ENCODE results near the gene TEFM.
"Not testable (repeated sequence)": the region's sequence is repeated elsewhere in the genome, so short reads cannot be mapped to it uniquely, and the experiment has no call there.

TEFM gene

DNA sequence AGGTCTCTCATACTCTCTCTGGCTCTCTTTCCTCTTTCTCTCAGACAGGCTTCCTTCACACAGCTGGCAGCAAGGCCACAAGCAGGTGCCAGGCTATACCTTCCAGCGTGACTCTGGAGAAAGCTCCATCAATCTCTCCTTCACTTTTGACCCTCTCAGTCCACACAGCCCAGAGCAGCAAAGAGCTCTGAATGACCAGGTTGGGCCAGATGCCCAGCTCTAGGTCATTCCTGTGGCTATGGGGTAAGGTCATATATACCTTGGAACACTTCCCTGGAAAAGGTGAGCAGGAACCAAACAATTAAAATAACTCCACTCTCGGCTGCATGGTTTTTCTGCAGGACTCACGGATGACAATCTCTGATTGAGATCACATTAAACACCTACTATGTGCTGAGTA lies 24.5 kb upstream of the TEFM start:
- H3K4me1 ChIP-seq (ENCODE audit: control insufficient read depth, insufficient read depth, low read length): no peaks in the 10 kb centered on the region
- H3K4me3 ChIP-seq (ENCODE audit: low read length): no peak overlapping the region
- H3K4me2 ChIP-seq (ENCODE audit: low read length): no peak overlapping the region
- peaks cover 37% of the 10 kb centered on the region for H3K27me3 ChIP-seq (ENCODE audit: control insufficient read depth, insufficient read depth, low read length)
- no peaks in the 10 kb centered on the region for H3K9me3 ChIP-seq (replicated peaks; ENCODE audit: low read length)
- no peak overlapping the region for H3K9ac ChIP-seq (ENCODE audit: low read depth, low read length)
- H3K36me3 ChIP-seq (ENCODE audit: insufficient read depth, low read length): no peaks in the 10 kb centered on the region

DNA sequence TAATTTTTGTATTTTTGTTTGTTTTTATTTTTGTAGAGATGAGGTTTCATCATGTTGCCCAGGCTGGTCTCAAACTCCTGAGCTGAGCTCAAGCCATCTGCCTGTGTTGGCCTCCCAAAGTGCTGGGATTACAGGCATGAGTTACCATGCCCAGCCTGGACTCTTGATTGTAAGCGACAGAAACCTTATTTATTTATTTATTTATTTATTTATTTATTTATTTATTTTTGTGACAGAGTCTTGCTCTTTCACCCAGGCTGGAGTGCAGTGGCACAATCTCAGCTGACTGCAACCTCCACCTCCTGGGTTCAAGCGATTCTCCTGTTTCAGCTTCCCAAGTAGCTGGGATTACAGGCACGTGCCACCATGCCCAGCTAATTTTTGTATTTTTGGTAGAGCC lies 23.8 kb upstream of the TEFM start:
- H3K9me3 ChIP-seq (replicated peaks; ENCODE audit: low read length); H3K9ac ChIP-seq (ENCODE audit: low read depth, low read length); H3K4me1 ChIP-seq (ENCODE audit: control insufficient read depth, insufficient read depth, low read length); H3K36me3 ChIP-seq (ENCODE audit: insufficient read depth, low read length); H3K4me3 ChIP-seq (ENCODE audit: low read length); H3K4me2 ChIP-seq (ENCODE audit: low read length): not testable (repeated sequence)
- peaks cover 37% of the 10 kb centered on the region for H3K27me3 ChIP-seq (ENCODE audit: control insufficient read depth, insufficient read depth, low read length)

DNA sequence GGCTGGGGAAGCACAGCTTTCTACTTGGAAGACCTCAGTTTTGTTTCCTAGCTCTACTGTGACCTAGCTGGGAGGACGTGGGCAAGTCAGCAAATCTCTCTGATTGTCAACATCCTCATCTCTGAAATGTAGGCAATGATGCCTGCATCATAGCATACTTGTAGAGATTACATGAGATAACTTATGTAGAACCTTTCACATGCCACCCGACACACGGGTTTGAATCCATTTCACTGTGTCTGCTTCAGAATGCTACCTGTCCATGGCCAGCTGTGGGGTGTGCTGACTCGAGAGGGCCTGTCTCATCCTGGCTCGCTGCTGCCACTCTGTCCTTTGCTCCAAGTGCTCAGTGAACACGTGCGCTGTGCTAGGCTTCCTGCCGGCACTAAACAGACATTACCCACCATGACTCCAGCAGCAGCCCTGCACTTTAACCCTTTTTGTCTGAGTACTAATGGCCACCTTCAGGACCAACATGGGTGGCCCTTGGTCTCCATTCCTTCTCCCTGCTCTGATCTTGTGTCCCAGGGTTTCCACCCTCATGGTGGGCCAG lies 23.1 kb upstream of the TEFM start:
- no peaks in the 10 kb centered on the region for H3K36me3 ChIP-seq (ENCODE audit: insufficient read depth, low read length)
- H3K27me3 ChIP-seq (ENCODE audit: control insufficient read depth, insufficient read depth, low read length): peaks cover 43% of the 10 kb centered on the region
- no peaks in the 10 kb centered on the region for H3K9me3 ChIP-seq (replicated peaks; ENCODE audit: low read length)
- no peak overlapping the region for H3K4me2 ChIP-seq (ENCODE audit: low read length)
- H3K4me1 ChIP-seq (ENCODE audit: control insufficient read depth, insufficient read depth, low read length): no peaks in the 10 kb centered on the region
- no peak overlapping the region for H3K4me3 ChIP-seq (ENCODE audit: low read length)
- H3K9ac ChIP-seq (ENCODE audit: low read depth, low read length): no peak overlapping the region

DNA sequence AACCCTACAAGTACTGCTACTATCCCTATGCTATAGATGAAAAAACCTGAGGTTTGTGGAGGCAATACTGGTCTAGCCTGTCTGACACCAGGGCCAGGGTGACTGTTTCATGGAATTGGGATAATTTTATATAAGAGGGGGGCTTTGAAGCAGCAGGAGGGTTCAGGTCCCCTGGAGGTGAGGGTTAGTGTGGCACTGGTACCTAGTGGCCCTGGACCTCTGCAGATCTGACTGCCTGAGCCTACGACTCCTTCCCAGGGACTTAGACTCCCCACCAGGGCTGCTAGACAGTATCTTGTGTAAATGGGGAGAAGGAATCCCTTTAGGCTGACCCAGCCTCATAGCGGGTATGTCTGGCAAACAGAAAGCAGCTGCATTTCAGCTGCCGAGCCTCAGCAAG lies 22.5 kb upstream of the TEFM start:
- Histone ChIP-seq H3K4me2 (ENCODE audit: low read length) (no peak overlapping the region), H3K4me1 (ENCODE audit: control insufficient read depth, insufficient read depth, low read length) (no peaks in the 10 kb centered on the region), H3K27me3 (ENCODE audit: control insufficient read depth, insufficient read depth, low read length) (peaks cover 44% of the 10 kb centered on the region), H3K4me3 (ENCODE audit: low read length) (no peak overlapping the region), H3K36me3 (ENCODE audit: insufficient read depth, low read length) (no peaks in the 10 kb centered on the region), H3K9ac (ENCODE audit: low read depth, low read length) (no peak overlapping the region), H3K9me3 (replicated peaks; ENCODE audit: low read length) (no peaks in the 10 kb centered on the region)

DNA sequence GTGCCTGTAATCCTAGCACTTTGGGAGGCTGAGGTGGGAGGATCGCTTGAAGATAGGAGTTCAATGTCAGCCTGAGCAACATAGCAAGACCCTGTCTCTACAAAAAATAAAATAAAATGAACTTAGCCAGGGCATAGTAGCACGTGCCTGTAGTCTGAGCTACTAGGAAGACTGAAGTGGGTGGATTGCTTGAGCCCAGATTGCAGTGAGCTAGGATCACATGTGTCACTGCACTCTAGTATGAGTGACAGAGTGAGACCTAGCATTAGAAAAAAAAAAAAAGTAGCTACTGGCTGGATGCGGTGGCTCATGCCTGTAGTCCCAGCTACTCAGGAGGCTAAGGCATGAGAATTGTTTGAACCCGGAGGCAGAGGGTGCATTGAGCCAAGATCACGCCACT lies 21.7 kb upstream of the TEFM start:
- no peak overlapping the region for H3K4me2 ChIP-seq (ENCODE audit: low read length)
- no peak overlapping the region for H3K9ac ChIP-seq (ENCODE audit: low read depth, low read length)
- no peaks in the 10 kb centered on the region for H3K9me3 ChIP-seq (replicated peaks; ENCODE audit: low read length)
- peaks cover 48% of the 10 kb centered on the region for H3K27me3 ChIP-seq (ENCODE audit: control insufficient read depth, insufficient read depth, low read length)
- no peak overlapping the region for H3K4me3 ChIP-seq (ENCODE audit: low read length)
- H3K4me1 ChIP-seq (ENCODE audit: control insufficient read depth, insufficient read depth, low read length): peaks cover under 1% of the 10 kb centered on the region
- no peaks in the 10 kb centered on the region for H3K36me3 ChIP-seq (ENCODE audit: insufficient read depth, low read length)

DNA sequence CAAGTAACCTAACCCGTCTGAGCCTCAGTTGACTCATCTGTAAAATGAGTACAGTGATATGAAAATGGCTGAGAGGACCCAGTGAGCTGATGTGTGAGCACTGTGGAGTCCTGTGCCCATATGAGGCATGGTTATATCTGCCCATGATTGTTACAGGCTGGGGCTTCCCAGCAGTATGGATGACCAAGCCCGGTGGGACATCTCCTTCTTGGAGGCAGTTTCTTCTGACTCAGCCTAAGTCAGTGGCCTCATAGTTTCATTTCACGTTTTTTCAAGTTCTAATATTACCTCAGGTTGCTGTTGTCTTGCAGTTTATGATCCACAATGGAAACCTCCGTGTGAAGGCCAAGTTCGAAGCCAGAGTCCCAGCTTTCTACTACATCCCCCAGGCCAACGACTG lies 20.5 kb upstream of the TEFM start:
- Histone ChIP-seq H3K36me3 (ENCODE audit: insufficient read depth, low read length) (no peaks in the 10 kb centered on the region), H3K4me1 (ENCODE audit: control insufficient read depth, insufficient read depth, low read length) (peaks cover 10% of the 10 kb centered on the region), H3K9me3 (replicated peaks; ENCODE audit: low read length) (no peaks in the 10 kb centered on the region), H3K27me3 (ENCODE audit: control insufficient read depth, insufficient read depth, low read length) (peaks cover 60% of the 10 kb centered on the region), H3K4me2 (ENCODE audit: low read length) (no peak overlapping the region), H3K9ac (ENCODE audit: low read depth, low read length) (no peak overlapping the region), H3K4me3 (ENCODE audit: low read length) (no peak overlapping the region)

DNA sequence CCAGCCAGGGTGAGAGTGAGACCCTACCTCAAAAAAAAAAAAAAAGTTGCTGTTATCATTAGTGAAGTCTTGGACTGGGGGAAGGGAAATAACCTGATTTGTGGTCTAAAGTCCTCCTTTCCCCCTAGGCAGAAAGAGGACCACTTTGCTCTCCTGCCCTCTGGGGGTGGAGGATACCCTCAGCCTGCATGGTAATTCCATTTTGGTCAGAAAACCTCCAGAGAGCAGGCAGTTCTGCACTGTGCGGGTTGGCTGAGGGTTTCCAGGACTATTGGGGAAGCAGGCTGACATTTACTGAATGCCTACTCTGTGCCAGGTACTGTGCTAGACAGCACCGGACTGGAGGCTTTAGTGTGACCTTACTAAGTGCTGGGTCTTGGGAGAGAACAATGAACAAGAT lies 18.3 kb upstream of the TEFM start:
- H3K36me3 ChIP-seq (ENCODE audit: insufficient read depth, low read length): no peaks in the 10 kb centered on the region
- no peaks in the 10 kb centered on the region for H3K9me3 ChIP-seq (replicated peaks; ENCODE audit: low read length)
- no peak overlapping the region for H3K9ac ChIP-seq (ENCODE audit: low read depth, low read length)

DNA sequence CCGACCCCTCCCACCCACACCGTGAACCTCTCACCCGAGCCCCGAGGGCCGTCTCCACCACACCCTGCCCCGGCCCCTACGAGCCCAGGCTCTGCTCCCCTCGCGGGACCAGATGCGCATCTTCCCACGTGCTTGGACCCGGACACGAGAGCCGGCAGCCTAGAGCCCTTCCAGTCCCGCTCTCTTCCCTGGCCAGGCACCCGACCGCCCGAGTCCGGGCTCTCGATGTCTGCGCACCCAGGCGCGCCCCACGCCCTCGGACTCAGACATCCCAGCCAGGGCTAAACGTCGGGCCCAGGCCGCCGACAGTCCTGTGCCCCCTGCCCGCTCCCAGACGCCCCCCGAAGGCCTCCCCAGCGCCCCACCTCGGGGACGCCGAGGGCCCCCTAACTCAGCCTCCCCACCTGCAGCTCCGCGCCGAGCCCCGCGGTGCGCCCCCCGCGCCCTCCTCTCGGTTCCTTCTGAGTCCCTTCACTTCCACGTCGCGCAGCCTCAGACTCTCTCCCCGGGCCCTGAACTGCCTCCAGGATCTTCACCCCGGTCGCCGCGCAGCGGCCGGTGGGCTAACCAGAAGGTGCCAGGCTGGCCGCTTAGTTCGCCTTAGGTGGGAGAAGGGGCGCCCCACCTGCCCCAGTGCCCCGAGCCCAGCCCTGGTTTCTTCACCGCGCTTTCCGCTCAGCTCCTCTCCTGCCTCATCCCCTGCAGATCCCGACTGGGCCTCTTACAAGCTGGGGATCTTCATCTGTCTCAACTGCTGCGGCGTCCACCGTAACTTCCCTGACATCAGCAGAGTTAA lies 16.4 kb upstream of the TEFM start:
- Histone ChIP-seq H3K36me3 (ENCODE audit: insufficient read depth, low read length) (no peaks in the 10 kb centered on the region), H3K9ac (ENCODE audit: low read depth, low read length) (no peak overlapping the region), H3K4me1 (ENCODE audit: control insufficient read depth, insufficient read depth, low read length) (peaks cover 10% of the 10 kb centered on the region), H3K4me2 (ENCODE audit: low read length) (peak overlapping the region; percentile 67), H3K4me3 (ENCODE audit: low read length) (peak overlapping the region; percentile 12), H3K9me3 (replicated peaks; ENCODE audit: low read length) (no peaks in the 10 kb centered on the region), H3K27me3 (ENCODE audit: control insufficient read depth, insufficient read depth, low read length) (peaks cover 68% of the 10 kb centered on the region)

More for the DNA sequence above, 18.3 kb upstream of the TEFM start:
- peaks cover 10% of the 10 kb centered on the region for H3K4me1 ChIP-seq (ENCODE audit: control insufficient read depth, insufficient read depth, low read length)
- peaks cover 61% of the 10 kb centered on the region for H3K27me3 ChIP-seq (ENCODE audit: control insufficient read depth, insufficient read depth, low read length)
- no peak overlapping the region for H3K4me2 ChIP-seq (ENCODE audit: low read length)
- H3K4me3 ChIP-seq (ENCODE audit: low read length): no peak overlapping the region

DNA sequence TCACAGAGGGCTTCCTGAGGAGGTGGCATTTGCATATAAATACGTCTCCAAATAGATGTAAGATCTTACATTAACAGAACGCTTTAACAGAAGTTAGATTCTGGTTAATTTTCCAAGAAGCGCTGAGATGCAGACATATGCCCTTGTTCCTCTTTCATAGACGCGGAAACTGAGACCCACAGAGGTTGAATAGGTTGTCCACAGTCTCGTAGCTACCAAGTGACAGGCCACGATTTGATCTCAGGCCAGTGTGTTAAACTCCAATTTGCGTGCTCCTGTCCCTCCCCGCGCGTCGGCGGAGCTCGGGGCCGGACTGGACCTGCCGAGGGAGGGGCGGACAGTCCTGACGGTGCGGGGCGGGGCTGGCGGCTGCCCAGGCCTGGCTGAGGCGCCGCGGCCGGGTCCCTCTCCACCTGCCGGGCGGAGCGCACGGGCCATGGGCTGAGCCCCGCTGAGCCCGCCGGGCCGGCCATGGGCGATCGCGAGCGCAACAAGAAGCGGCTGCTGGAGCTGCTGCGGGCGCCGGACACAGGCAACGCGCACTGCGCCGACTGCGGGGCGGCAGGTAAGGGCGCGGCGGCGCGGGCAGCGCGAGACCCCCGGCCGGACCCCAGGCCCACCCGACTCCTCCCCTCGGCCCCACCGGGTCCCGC lies 15.6 kb upstream of the TEFM start, which contains the start of gene ADAP2:
TSS of gene ADAP2 (plus strand) at position 402 of the 653 bp plus-strand sequence. CDS start at position 472, 70 bp downstream.
- Histone ChIP-seq H3K36me3 (ENCODE audit: insufficient read depth, low read length) (no peaks in the 10 kb centered on the region), H3K9me3 (replicated peaks; ENCODE audit: low read length) (no peaks in the 10 kb centered on the region), H3K4me3 (ENCODE audit: low read length) (peak within 1 kb of the TSS; percentile 12), H3K9ac (ENCODE audit: low read depth, low read length) (no peak within 1 kb of the TSS), H3K4me1 (ENCODE audit: control insufficient read depth, insufficient read depth, low read length) (peaks cover 10% of the 10 kb centered on the region), H3K27me3 (ENCODE audit: control insufficient read depth, insufficient read depth, low read length) (peaks cover 65% of the 10 kb centered on the region), H3K4me2 (ENCODE audit: low read length) (peak within 1 kb of the TSS; percentile 67)

DNA sequence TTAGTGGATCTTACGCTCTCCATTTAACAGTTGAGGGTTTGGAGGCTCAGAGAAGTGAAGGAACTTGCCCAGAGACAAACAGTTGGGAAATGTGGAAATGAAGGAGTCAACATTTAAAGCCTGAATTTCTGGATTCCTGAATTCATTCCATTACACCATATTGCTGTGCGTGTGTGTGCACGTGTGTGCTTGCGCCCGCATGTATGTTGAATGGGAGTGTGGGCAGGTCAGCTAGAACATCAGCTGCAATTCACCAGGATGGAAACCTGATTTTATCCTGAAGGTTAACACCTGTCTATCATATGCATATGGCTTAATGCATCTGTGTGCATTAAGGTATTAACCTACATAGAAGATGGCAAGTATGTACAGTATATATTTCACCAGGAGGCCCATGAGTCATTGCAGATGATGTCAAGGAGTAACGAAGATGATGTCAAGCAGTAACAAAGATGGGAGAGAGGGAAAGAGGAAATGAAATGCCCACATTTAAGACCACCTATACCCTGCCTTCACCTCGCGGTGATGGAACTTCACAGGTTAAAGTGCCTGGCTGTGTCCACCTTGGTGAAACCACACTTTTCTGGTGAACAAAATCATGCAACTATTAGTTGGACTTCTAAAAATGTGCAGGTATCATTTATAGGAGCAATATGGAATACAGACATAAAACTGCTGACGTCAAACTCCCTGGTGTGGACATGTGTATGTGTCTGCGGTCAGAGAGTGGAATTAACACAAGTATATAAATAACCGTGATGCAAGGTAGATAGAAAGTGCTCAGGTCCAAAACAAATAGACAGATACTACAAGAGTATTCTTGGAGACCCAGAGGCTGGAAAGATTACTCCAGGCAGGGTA lies 14.9 kb upstream of the TEFM start:
- no peaks in the 10 kb centered on the region for H3K36me3 ChIP-seq (ENCODE audit: insufficient read depth, low read length)
- no peaks in the 10 kb centered on the region for H3K9me3 ChIP-seq (replicated peaks; ENCODE audit: low read length)
- H3K9ac ChIP-seq (ENCODE audit: low read depth, low read length): no peak overlapping the region
- H3K4me2 ChIP-seq (ENCODE audit: low read length): no peak overlapping the region
- H3K27me3 ChIP-seq (ENCODE audit: control insufficient read depth, insufficient read depth, low read length): peaks cover 57% of the 10 kb centered on the region
- H3K4me3 ChIP-seq (ENCODE audit: low read length): no peak overlapping the region
- H3K4me1 ChIP-seq (ENCODE audit: control insufficient read depth, insufficient read depth, low read length): peaks cover 10% of the 10 kb centered on the region

DNA sequence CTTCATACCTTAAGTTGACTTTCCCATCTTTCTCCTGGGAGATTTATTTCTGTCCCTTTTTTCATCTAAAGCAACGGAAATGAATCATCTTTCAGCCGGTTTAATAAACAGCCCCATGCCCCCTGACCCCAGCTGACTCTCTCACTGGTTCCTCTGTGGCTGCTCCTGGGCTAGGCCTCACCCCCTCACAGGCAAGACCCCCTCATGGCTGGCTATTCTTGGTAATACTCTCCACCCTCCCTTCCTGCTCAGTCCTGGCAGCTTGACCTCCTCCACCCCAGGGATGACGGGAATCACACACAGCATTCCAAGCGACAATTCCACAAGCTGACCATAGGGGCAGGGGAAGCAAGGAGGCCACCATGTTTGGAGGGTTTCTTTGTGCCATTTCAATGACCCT lies 14.2 kb upstream of the TEFM start:
- no peak overlapping the region for H3K4me2 ChIP-seq (ENCODE audit: low read length)
- no peak overlapping the region for H3K9ac ChIP-seq (ENCODE audit: low read depth, low read length)
- no peaks in the 10 kb centered on the region for H3K36me3 ChIP-seq (ENCODE audit: insufficient read depth, low read length)
- peaks cover 10% of the 10 kb centered on the region for H3K4me1 ChIP-seq (ENCODE audit: control insufficient read depth, insufficient read depth, low read length)
- H3K4me3 ChIP-seq (ENCODE audit: low read length): no peak overlapping the region
- H3K27me3 ChIP-seq (ENCODE audit: control insufficient read depth, insufficient read depth, low read length): peaks cover 61% of the 10 kb centered on the region
- H3K9me3 ChIP-seq (replicated peaks; ENCODE audit: low read length): no peaks in the 10 kb centered on the region

Measured in skeletal muscle satellite cell (primary cell).